Mucosa of descending colon (tissue), 3 donors: Measurements from ENCODE around the gene RIC8B. TPM values are rescaled to one million over a fixed set of nuclear protein-coding genes. Genes with fewer than 3 reads are reported as not detected.

Experiments used
- ATAC-seq: fragments of 200-7000 bp; cut with Tn5 transposase; one replicate; pipeline ENCODE4 v1.9.1; 2020; ENCODE audit warnings: mild to moderate bottlenecking, moderate library complexity
- DNase-seq, 3 donors: peaks; one replicate each; pipeline ENCODE4 v3.0.0-alpha.2; 2020
- H3K36me3 ChIP-seq: fragments of 200-600 bp; one replicate; pipeline ENCODE4 v1.8.0; 2021; ENCODE audit warnings: low read depth, mild to moderate bottlenecking
- H3K4me1 ChIP-seq: fragments of 200-600 bp; one replicate; pipeline ENCODE4 v1.8.0; 2021; ENCODE audit warnings: low read depth, mild to moderate bottlenecking
- H3K4me3 ChIP-seq: fragments of 200-600 bp; one replicate; pipeline ENCODE4 v1.8.0; 2021; ENCODE audit warnings: mild to moderate bottlenecking
- H3K9me3 ChIP-seq: fragments of 200-600 bp; one replicate; pipeline ENCODE4 v1.8.0; 2021; ENCODE audit warnings: mild to moderate bottlenecking
- CTCF ChIP-seq: fragments of 200-600 bp; IDR thresholded peaks from one replicate; pipeline ENCODE4 v1.8.0; 2022; ENCODE audit warnings: antibody characterized with exemption, mild to moderate bottlenecking
- intact Hi-C, 2 donors: fragments of 100-400 bp; cut with DNase I in 1 of 2; cut with micrococcal nuclease in 1 of 2; formaldehyde crosslinking; loops; one replicate each; pipeline versions ENCODE4 v1.11.0 to v1.11.1; 2022; cut with DNase I, micrococcal nuclease
- total RNA-seq, 3 donors: library from RNA; stranded (reverse); fragmentation: NEBNext Ultra II Directional in 2 of 3; extraction: Animal tissue kit (Norgen Biotek cat#: 25700) in 2 of 3; gene quantifications; one replicate each; pipeline versions ENCODE4 v1.2.1 to v1.2.4, GENCODE V29; 2021 to 2023
- donor health status: DM: no; HTN: no; CAD: no; lungs with moderate emphysema.
- donor health status: DM: no; HTN: no; CAD: no.
- donor health status: DM: no; HTN: yes; CAD: no.

The RIC8B gene
- total RNA-seq, 3 donors from 2014 or later: 13.3 to 25.3 (median 15.2) TPM

GRCh38 chr12:106885026-106885425 lies 110.5 kb downstream of the RIC8B start:
- no peak for ATAC-seq
- Histone ChIP-seq H3K4me3 (no peak overlapping the region), H3K36me3 (no peaks in the 10 kb centered on the region), H3K4me1 (no peaks in the 10 kb centered on the region), H3K9me3 (no peaks in the 10 kb centered on the region)
- no peak for TF ChIP-seq CTCF
- DNase-seq: no peak
- intact Hi-C loops: no loop called here

- Histone ChIP-seq H3K9me3 (no peaks in the 10 kb centered on the region), H3K4me1 (no peaks in the 10 kb centered on the region), H3K36me3 (no peaks in the 10 kb centered on the region), H3K4me3 (no peak overlapping the region)
- DNase-seq: no peak
- intact Hi-C loops: no loop called here
- no peak for TF ChIP-seq CTCF
- ATAC-seq: no peak
These were observed 111.2 kb downstream of the RIC8B start for GRCh38 chr12:106885541-106886249.

GRCh38 chr12:106886932-106887331 lies 112.5 kb downstream of the RIC8B start:
- ATAC-seq: no peak
- peaks cover 1% of the 10 kb centered on the region for H3K4me1 ChIP-seq
- intact Hi-C loops: no loop called here
- H3K4me3 ChIP-seq: no peak overlapping the region
- TF ChIP-seq CTCF: no peak
- DNase-seq: no peak
- H3K36me3 ChIP-seq: no peaks in the 10 kb centered on the region
- no peaks in the 10 kb centered on the region for H3K9me3 ChIP-seq

- ATAC-seq (no peak), DNase-seq (no peak)
- H3K9me3 ChIP-seq: no peaks in the 10 kb centered on the region
These were observed 114.0 kb downstream of the RIC8B start for GRCh38 chr12:106888348-106888970.

GRCh38 chr12:106889326-106889725 lies 114.8 kb downstream of the RIC8B start:
- TF ChIP-seq CTCF: no peak
- Histone ChIP-seq H3K36me3 (no peaks in the 10 kb centered on the region), H3K4me1 (peaks cover 8% of the 10 kb centered on the region), H3K4me3 (no peak overlapping the region), H3K9me3 (no peaks in the 10 kb centered on the region)
- DNase-seq (no peak), ATAC-seq (no peak)
- intact Hi-C loops: no loop called here

More at GRCh38 chr12:106888348-106888970, 114.0 kb downstream of the RIC8B start:
- Histone ChIP-seq H3K36me3 (no peaks in the 10 kb centered on the region), H3K4me3 (no peak overlapping the region), H3K4me1 (peaks cover 8% of the 10 kb centered on the region)
- no peak for TF ChIP-seq CTCF
- intact Hi-C loops: no loop called here
